Naive thymus-derived CD4-positive, alpha-beta T cell (primary cell): ENCODE data around the gene MREG. TPM values are rescaled to one million over a fixed set of nuclear protein-coding genes. Genes with fewer than 3 reads are reported as not detected.
"Not testable (repeated sequence)": the region's sequence is repeated elsewhere in the genome, so short reads cannot be mapped to it uniquely, and the experiment has no call there.

Experiments used
- ATAC-seq: fragments of 150-1000 bp; cut with Tn5 transposase; 2 replicates; pipeline ENCODE4 v1.10.0; 2021; ENCODE audit warnings: mild to moderate bottlenecking, moderate library complexity
- CTCF ChIA-PET: fragments of 350-600 bp; sonication (Branson Sonifier 250); formaldehyde crosslinking; loops from one replicate; lab custom pipeline; 2021; ENCODE audit warnings: antibody characterized with exemption; lab: Charles Lee
- POLR2A ChIA-PET: fragments of 350-600 bp; sonication (Branson Sonifier 250); formaldehyde crosslinking; loops from one replicate; lab custom pipeline; 2021; ENCODE audit warnings: antibody characterized with exemption, inconsistent platforms; lab: Charles Lee
- DNase-seq, 9 donors: peaks; one replicate each; pipeline versions ENCODE4 v3.0.0 to v3.0.0-alpha.2; 2020 to 2022; ENCODE audit warnings: mixed read lengths in 1 of 9
- H3K27ac ChIP-seq: one replicate; pipeline ENCODE4 v1.7.0; 2013; ENCODE audit warnings: mild to moderate bottlenecking, low read depth, low read length, moderate library complexity
- H3K27me3 ChIP-seq, 2 donors: one replicate each; pipeline ENCODE4 v1.7.0; 2013; ENCODE audit warnings: low read length in 2 of 2, mild to moderate bottlenecking in 2 of 2, moderate library complexity in 2 of 2; ENCODE audit not compliant: control insufficient read depth in 2 of 2, insufficient read depth in 2 of 2
- H3K36me3 ChIP-seq, 3 experiments: 1 replicate in 2 of 3; 2 replicates in 1 of 3; pipeline ENCODE4 v1.7.0; 2013; ENCODE audit warnings: low read length in 3 of 3, mild to moderate bottlenecking in 3 of 3, moderate library complexity in 1 of 3; ENCODE audit not compliant: insufficient read depth in 3 of 3, control insufficient read depth in 2 of 3
- H3K4me1 ChIP-seq, 2 donors: one replicate each; pipeline ENCODE4 v1.7.0; 2013; ENCODE audit warnings: low read length in 2 of 2, mild to moderate bottlenecking in 2 of 2, moderate library complexity in 1 of 2; ENCODE audit not compliant: control insufficient read depth in 2 of 2, insufficient read depth in 2 of 2
- H3K4me3 ChIP-seq: 2 replicates; pipeline ENCODE4 v1.7.0; 2013; ENCODE audit warnings: mild to moderate bottlenecking, low read length
- H3K9me3 ChIP-seq, 3 experiments: 1 replicate in 2 of 3; 2 replicates in 1 of 3; pipeline ENCODE4 v1.7.0; 2013; ENCODE audit warnings: low read length in 3 of 3; ENCODE audit not compliant: control insufficient read depth in 2 of 3
- H3K27ac Mint-ChIP-seq, 9 donors: one replicate each; pipeline ENCODE4 v1.8.0; 2020 to 2022; ENCODE audit warnings: mixed read lengths in 9 of 9, mild to moderate bottlenecking in 8 of 9, moderate library complexity in 5 of 9, inconsistent platforms in 2 of 9
- H3K27me3 Mint-ChIP-seq, 5 donors: one replicate each; pipeline ENCODE4 v1.8.0; 2021 to 2022; ENCODE audit warnings: mixed read lengths in 5 of 5, mild to moderate bottlenecking in 1 of 5
- H3K36me3 Mint-ChIP-seq, 5 donors: one replicate each; pipeline ENCODE4 v1.8.0; 2020 to 2022; ENCODE audit warnings: mixed read lengths in 5 of 5, mild to moderate bottlenecking in 3 of 5, inconsistent platforms in 1 of 5
- H3K4me1 Mint-ChIP-seq, 7 donors: one replicate each; pipeline ENCODE4 v1.8.0; 2020 to 2022; ENCODE audit warnings: mixed read lengths in 7 of 7, mild to moderate bottlenecking in 3 of 7, inconsistent platforms in 1 of 7
- H3K4me3 Mint-ChIP-seq, 10 donors: one replicate each; pipeline ENCODE4 v1.8.0; 2020 to 2022; ENCODE audit warnings: mild to moderate bottlenecking in 10 of 10, mixed read lengths in 10 of 10, moderate library complexity in 6 of 10, inconsistent platforms in 2 of 10
- H3K9me3 Mint-ChIP-seq, 11 donors: one replicate each; pipeline ENCODE4 v1.8.0; 2020 to 2022; ENCODE audit warnings: mixed read lengths in 11 of 11, mild to moderate bottlenecking in 4 of 11, inconsistent platforms in 1 of 11, moderate library complexity in 1 of 11
- intact Hi-C, 2 donors: fragments of 100-400 bp; cut with micrococcal nuclease; formaldehyde crosslinking; loops; one replicate each; pipeline ENCODE4 v1.15.1; 2023
- polyA plus RNA-seq, 2 donors: library from polyadenylated mRNA; unstranded; fragments of 300-500 nt; fragmentation: Illumina TruSeq; gene quantifications; one replicate each; pipeline ENCODE4 v1.2.3, GENCODE V29; 2021
- total RNA-seq, 6 experiments: library from RNA in 5 of 6; stranded (reverse) in 5 of 6; gene quantifications; 1 replicate in 5 of 6; 2 replicates in 1 of 6; pipeline ENCODE4 v1.2.3 and lab custom pipeline; 2021 to 2026

MREG gene
- total and polyA plus RNA-seq, 7 experiments from 2014 or later: 0.39 to 8.5 (median 6.1) TPM

GRCh38 chr2:216012830-216013079 is 596 bp downstream of the MREG start:
- H3K9me3 ChIP-seq: no peaks in the 10 kb centered on the region
- Mint-ChIP-seq H3K27me3 (peaks cover 0 to 4% (median 0%) of the 10 kb centered on the region in 5 donors), H3K4me1 (peaks cover 27 to 70% (median 53%) of the 10 kb centered on the region in 7 donors), H3K9me3 (no peaks in the 10 kb centered on the region), H3K36me3 (peaks cover 0 to 9% (median 4%) of the 10 kb centered on the region in 5 donors), H3K4me3 (peak overlapping the region; percentile 82 to 93 (median 89)), H3K27ac (peak overlapping the region; percentile 18 to 91 (median 74))
- H3K36me3 ChIP-seq: peaks cover 0 to 3% (median 0%) of the 10 kb centered on the region in 3 experiments
- peaks cover 30 to 31% of the 10 kb centered on the region in 2 donors for H3K4me1 ChIP-seq
- no peak for ATAC-seq
- peak overlapping the region; percentile 65 for H3K4me3 ChIP-seq
- POLR2A ChIA-PET: interaction anchor here (0.9 kb wide), 1 partner anchor 11 kb away, joined by 3 read pairs; no protein-coding TSS in a partner anchor
- no peaks in the 10 kb centered on the region for H3K27me3 ChIP-seq
- CTCF ChIA-PET: interaction anchor here (1.6 kb wide), 1 partner anchor 11 kb away, joined by 5 read pairs; no protein-coding TSS in a partner anchor
- H3K27ac ChIP-seq: peak overlapping the region; percentile 59
- no peak for DNase-seq
- intact Hi-C loops: loop anchor here (1.0 to 5.0 kb wide), 6 partner anchors 11 to 700 kb away; partner anchors contain the start of genes ATIC (in 2 of the 2) and SMARCAL1 (in 1 of the 2)

- DNase-seq: no peak
- Histone ChIP-seq H3K4me3 (peak overlapping the region; percentile 65), H3K36me3 (peaks cover 0 to 3% (median 0%) of the 10 kb centered on the region in 3 experiments), H3K27me3 (no peaks in the 10 kb centered on the region), H3K9me3 (no peaks in the 10 kb centered on the region), H3K27ac (no peak overlapping the region), H3K4me1 (peaks cover 26 to 28% of the 10 kb centered on the region in 2 donors)
- ChIA-PET POLR2A (interaction anchor here (0.6 to 0.9 kb wide), 2 partner anchors 11 to 401 kb away, joined by 3 read pairs; no protein-coding TSS in a partner anchor), CTCF (interaction anchor here (0.6 to 1.6 kb wide), 2 partner anchors 12 to 20 kb away, joined by 3 to 5 read pairs; no protein-coding TSS in a partner anchor)
- peak overlapping the region; percentile 82 to 93 (median 89) for H3K4me3 Mint-ChIP-seq
- H3K27me3 Mint-ChIP-seq: peaks cover 0 to 4% (median 0%) of the 10 kb centered on the region in 5 donors
- H3K36me3 Mint-ChIP-seq: peaks cover 0 to 9% (median 4%) of the 10 kb centered on the region in 5 donors
- peaks cover 27 to 65% (median 51%) of the 10 kb centered on the region in 7 donors for H3K4me1 Mint-ChIP-seq
- no peaks in the 10 kb centered on the region for H3K9me3 Mint-ChIP-seq
- no peak for ATAC-seq
- intact Hi-C loops: loop anchor here (2.0 to 5.0 kb wide), 4 partner anchors 61 to 700 kb away; partner anchors contain the start of genes ATIC (in 2 of the 2) and SMARCAL1 (in 1 of the 2)
- H3K27ac Mint-ChIP-seq: peak overlapping the region in 7 of 9 donors; percentile 33 to 91 (median 77)
Observed at GRCh38 chr2:216012133-216012829, 1.1 kb downstream of the MREG start.

- DNase-seq, H3K36me3 ChIP-seq, CTCF ChIA-PET, H3K36me3 Mint-ChIP-seq, H3K27me3 Mint-ChIP-seq, H3K27me3 ChIP-seq, H3K4me3 Mint-ChIP-seq, POLR2A ChIA-PET, H3K27ac Mint-ChIP-seq, H3K27ac ChIP-seq, H3K9me3 Mint-ChIP-seq, H3K9me3 ChIP-seq, H3K4me3 ChIP-seq, ATAC-seq, intact Hi-C loops: not testable (repeated sequence)
- peaks cover 23 to 59% (median 46%) of the 10 kb centered on the region in 7 donors for H3K4me1 Mint-ChIP-seq
- H3K4me1 ChIP-seq: peaks cover 10 to 15% of the 10 kb centered on the region in 2 donors
Observed at GRCh38 chr2:216009215-216009614, 4.1 kb downstream of the MREG start.

- Mint-ChIP-seq H3K27ac (no peak overlapping the region), H3K9me3 (no peaks in the 10 kb centered on the region), H3K4me1 (peaks cover 30 to 59% (median 48%) of the 10 kb centered on the region in 7 donors), H3K36me3 (peaks cover 0 to 8% (median 4%) of the 10 kb centered on the region in 5 donors), H3K27me3 (peaks cover 0 to 4% (median 0%) of the 10 kb centered on the region in 5 donors), H3K4me3 (no peak overlapping the region)
- intact Hi-C loops: no loop called here
- ATAC-seq (no peak), DNase-seq (no peak)
- POLR2A ChIA-PET: no interaction called here
- Histone ChIP-seq H3K27me3 (no peaks in the 10 kb centered on the region), H3K4me3 (no peak overlapping the region), H3K36me3 (peaks cover 0 to 3% (median 0%) of the 10 kb centered on the region in 3 experiments), H3K9me3 (no peaks in the 10 kb centered on the region), H3K27ac (no peak overlapping the region), H3K4me1 (peaks cover 5 to 11% of the 10 kb centered on the region in 2 donors)
- CTCF ChIA-PET: no interaction called here
Observed at GRCh38 chr2:216008387-216008786, 5.0 kb downstream of the MREG start.

GRCh38 chr2:216006164-216006663 is 7.1 kb downstream of the MREG start:
- H3K27ac ChIP-seq: no peak overlapping the region
- H3K4me3 ChIP-seq: no peak overlapping the region
- CTCF ChIA-PET: interaction anchor here (0.6 to 1.0 kb wide), 4 partner anchors 10 to 988 kb away, joined by 3 to 4 read pairs (median 4); no protein-coding TSS in a partner anchor
- peaks cover 5 to 9% of the 10 kb centered on the region in 2 donors for H3K4me1 ChIP-seq
- peak overlapping the region in 3 of 10 donors; percentile 3 to 48 (median 32) for H3K4me3 Mint-ChIP-seq
- peak overlapping the region in 5 of 9 donors; percentile 8 to 57 (median 47) for H3K27ac Mint-ChIP-seq
- POLR2A ChIA-PET: interaction anchor here (1.1 kb wide), 1 partner anchor 76 kb away, joined by 8 read pairs; the partner anchor contains the start of genes PECR and TMEM169
- H3K9me3 ChIP-seq: no peaks in the 10 kb centered on the region
- peaks cover 0 to 8% (median 4%) of the 10 kb centered on the region in 5 donors for H3K36me3 Mint-ChIP-seq
- H3K9me3 Mint-ChIP-seq: no peaks in the 10 kb centered on the region
- H3K27me3 Mint-ChIP-seq: no peaks in the 10 kb centered on the region
- no peaks in the 10 kb centered on the region for H3K27me3 ChIP-seq
- ATAC-seq: peak; percentile 55
- H3K4me1 Mint-ChIP-seq: peaks cover 23 to 51% (median 43%) of the 10 kb centered on the region in 7 donors
- peak in 1 of 9 donors; percentile 37 for DNase-seq
- intact Hi-C loops: no loop called here
- no peaks in the 10 kb centered on the region for H3K36me3 ChIP-seq

GRCh38 chr2:216004697-216005283 is 8.6 kb downstream of the MREG start:
- no peaks in the 10 kb centered on the region for H3K9me3 Mint-ChIP-seq
- CTCF ChIA-PET: no interaction called here
- ATAC-seq (peak; percentile 11), DNase-seq (no peak)
- no peaks in the 10 kb centered on the region for H3K27me3 Mint-ChIP-seq
- peak overlapping the region in 2 of 9 donors; percentile 1 to 15 for H3K27ac Mint-ChIP-seq
- H3K4me3 Mint-ChIP-seq: peak overlapping the region in 1 of 10 donors; percentile 44
- peaks cover 0 to 5% (median under 1%) of the 10 kb centered on the region in 5 donors for H3K36me3 Mint-ChIP-seq
- H3K9me3 ChIP-seq: no peaks in the 10 kb centered on the region
- intact Hi-C loops: no loop called here
- H3K27me3 ChIP-seq: no peaks in the 10 kb centered on the region
- POLR2A ChIA-PET: no interaction called here
- H3K4me1 ChIP-seq: peaks cover 5 to 9% of the 10 kb centered on the region in 2 donors
- no peak overlapping the region for H3K4me3 ChIP-seq
- no peak overlapping the region for H3K27ac ChIP-seq
- H3K36me3 ChIP-seq: no peaks in the 10 kb centered on the region
- H3K4me1 Mint-ChIP-seq: peaks cover 23 to 46% (median 41%) of the 10 kb centered on the region in 7 donors
